NT2/D1 (cell line): ENCODE results near the gene TRABD.

Experiments
- DNase-seq: peaks from one replicate; pipeline ENCODE4 v3.0.0-alpha.2; 2011; ENCODE audit warnings: low read depth, low spot score
- H3K27me3 ChIP-seq: 2 replicates; pipeline ENCODE4 v1.6.0; 2011; ENCODE audit warnings: mild to moderate bottlenecking; ENCODE audit not compliant: insufficient read length, insufficient read depth
- H3K36me3 ChIP-seq: 2 replicates; pipeline ENCODE4 v1.6.1; 2011; ENCODE audit warnings: mild to moderate bottlenecking, low read length, mixed read lengths; ENCODE audit not compliant: insufficient read depth, insufficient read length
- H3K4me1 ChIP-seq: 2 replicates; pipeline ENCODE4 v1.5.1; 2011; ENCODE audit not compliant: insufficient read depth, insufficient read length
- H3K4me3 ChIP-seq: 2 replicates; pipeline ENCODE4 v1.5.1; 2011; ENCODE audit warnings: low read depth; ENCODE audit not compliant: insufficient read length
- H3K9ac ChIP-seq: 2 replicates; pipeline ENCODE4 v1.6.0; 2011; ENCODE audit warnings: low read depth; ENCODE audit not compliant: insufficient read length
- H3K9me3 ChIP-seq: 2 replicates; pipeline ENCODE4 v1.5.1; 2011; ENCODE audit warnings: mild to moderate bottlenecking, low read length; ENCODE audit not compliant: insufficient read depth
- SUZ12 ChIP-seq: IDR thresholded peaks from 2 replicates; pipeline ENCODE4 v1.6.1; 2011; ENCODE audit not compliant: insufficient read length, insufficient read depth; ENCODE audit errors: extremely low read depth
- YY1 ChIP-seq: IDR thresholded peaks from 2 replicates; pipeline ENCODE4 v1.6.1; 2011; ENCODE audit not compliant: insufficient read length, insufficient read depth
- ZNF274 ChIP-seq: IDR thresholded peaks from 2 replicates; pipeline ENCODE4 v1.6.1; 2011; ENCODE audit warnings: mild to moderate bottlenecking, low read depth, low read length

TRABD gene

GRCh38 chr22:50207383-50208140 lies 21.8 kb downstream of the TRABD start:
- peaks cover 72% of the 10 kb centered on the region for H3K36me3 ChIP-seq
- peaks cover 13% of the 10 kb centered on the region for H3K4me1 ChIP-seq
- no peak overlapping the region for H3K9ac ChIP-seq
- H3K27me3 ChIP-seq, result no peaks in the 10 kb centered on the region
- TF ChIP-seq ZNF274, result no peak
- TF ChIP-seq SUZ12, result no peak
- TF ChIP-seq YY1, result no peak
- no peak for DNase-seq
- no peaks in the 10 kb centered on the region for H3K9me3 ChIP-seq
- no peak overlapping the region for H3K4me3 ChIP-seq

GRCh38 chr22:50208430-50208938 lies 22.8 kb downstream of the TRABD start:
- Histone ChIP-seq H3K9ac (no peak overlapping the region), H3K27me3 (no peaks in the 10 kb centered on the region), H3K4me1 (peaks cover 13% of the 10 kb centered on the region), H3K36me3 (peaks cover 70% of the 10 kb centered on the region), H3K9me3 (no peaks in the 10 kb centered on the region), H3K4me3 (no peak overlapping the region)
- TF ChIP-seq SUZ12, result no peak
- TF ChIP-seq YY1, result no peak
- no peak for TF ChIP-seq ZNF274
- DNase-seq, result no peak

GRCh38 chr22:50208939-50209892 lies 23.5 kb downstream of the TRABD start:
- no peaks in the 10 kb centered on the region for H3K27me3 ChIP-seq
- DNase-seq, result no peak
- no peak overlapping the region for H3K4me3 ChIP-seq
- peaks cover 13% of the 10 kb centered on the region for H3K4me1 ChIP-seq
- H3K36me3 ChIP-seq, result peaks cover 67% of the 10 kb centered on the region
- H3K9me3 ChIP-seq, result no peaks in the 10 kb centered on the region
- no peak overlapping the region for H3K9ac ChIP-seq
- TF ChIP-seq YY1, result no peak
- no peak for TF ChIP-seq SUZ12
- no peak for TF ChIP-seq ZNF274

GRCh38 chr22:50209893-50210292 lies 24.2 kb downstream of the TRABD start:
- no peak overlapping the region for H3K4me3 ChIP-seq
- no peaks in the 10 kb centered on the region for H3K9me3 ChIP-seq
- H3K27me3 ChIP-seq, result no peaks in the 10 kb centered on the region
- TF ChIP-seq ZNF274 (no peak), YY1 (no peak), SUZ12 (no peak)
- no peak overlapping the region for H3K9ac ChIP-seq
- DNase-seq, result no peak
- H3K36me3 ChIP-seq, result peaks cover 65% of the 10 kb centered on the region
- H3K4me1 ChIP-seq, result peaks cover 13% of the 10 kb centered on the region

GRCh38 chr22:50210378-50211139 lies 24.8 kb downstream of the TRABD start:
- Histone ChIP-seq H3K4me3 (no peak overlapping the region), H3K36me3 (peaks cover 66% of the 10 kb centered on the region), H3K9me3 (no peaks in the 10 kb centered on the region), H3K27me3 (no peaks in the 10 kb centered on the region), H3K4me1 (peaks cover 13% of the 10 kb centered on the region), H3K9ac (no peak overlapping the region)
- no peak for DNase-seq
- TF ChIP-seq ZNF274 (no peak), SUZ12 (no peak), YY1 (no peak)

- Histone ChIP-seq H3K4me3 (no peak overlapping the region), H3K36me3 (peaks cover 68% of the 10 kb centered on the region), H3K4me1 (peaks cover 8% of the 10 kb centered on the region), H3K9me3 (no peaks in the 10 kb centered on the region), H3K9ac (no peak overlapping the region), H3K27me3 (no peaks in the 10 kb centered on the region)
- DNase-seq, result no peak
- TF ChIP-seq YY1 (no peak), ZNF274 (no peak), SUZ12 (no peak)
These were observed 25.4 kb downstream of the TRABD start for GRCh38 chr22:50211147-50211546.

GRCh38 chr22:50213263-50213662 lies 27.6 kb downstream of the TRABD start:
- Histone ChIP-seq H3K36me3 (peaks cover 74% of the 10 kb centered on the region), H3K4me3 (no peak overlapping the region), H3K27me3 (no peaks in the 10 kb centered on the region), H3K9ac (no peak overlapping the region), H3K9me3 (no peaks in the 10 kb centered on the region), H3K4me1 (peaks cover 4% of the 10 kb centered on the region)
- DNase-seq, result no peak
- TF ChIP-seq YY1 (no peak), ZNF274 (no peak), SUZ12 (no peak)
